Cortex of kidney (tissue), 1 donor: ENCODE results near the gene GSN.
A peak's percentile ranks its signal among the peaks of the same experiment; 100 is the strongest.

Source experiments
- DNase-seq: peaks from one replicate; lab custom pipeline; 2025; lab: John Stamatoyannopoulos, UW

Gene GSN

DNA sequence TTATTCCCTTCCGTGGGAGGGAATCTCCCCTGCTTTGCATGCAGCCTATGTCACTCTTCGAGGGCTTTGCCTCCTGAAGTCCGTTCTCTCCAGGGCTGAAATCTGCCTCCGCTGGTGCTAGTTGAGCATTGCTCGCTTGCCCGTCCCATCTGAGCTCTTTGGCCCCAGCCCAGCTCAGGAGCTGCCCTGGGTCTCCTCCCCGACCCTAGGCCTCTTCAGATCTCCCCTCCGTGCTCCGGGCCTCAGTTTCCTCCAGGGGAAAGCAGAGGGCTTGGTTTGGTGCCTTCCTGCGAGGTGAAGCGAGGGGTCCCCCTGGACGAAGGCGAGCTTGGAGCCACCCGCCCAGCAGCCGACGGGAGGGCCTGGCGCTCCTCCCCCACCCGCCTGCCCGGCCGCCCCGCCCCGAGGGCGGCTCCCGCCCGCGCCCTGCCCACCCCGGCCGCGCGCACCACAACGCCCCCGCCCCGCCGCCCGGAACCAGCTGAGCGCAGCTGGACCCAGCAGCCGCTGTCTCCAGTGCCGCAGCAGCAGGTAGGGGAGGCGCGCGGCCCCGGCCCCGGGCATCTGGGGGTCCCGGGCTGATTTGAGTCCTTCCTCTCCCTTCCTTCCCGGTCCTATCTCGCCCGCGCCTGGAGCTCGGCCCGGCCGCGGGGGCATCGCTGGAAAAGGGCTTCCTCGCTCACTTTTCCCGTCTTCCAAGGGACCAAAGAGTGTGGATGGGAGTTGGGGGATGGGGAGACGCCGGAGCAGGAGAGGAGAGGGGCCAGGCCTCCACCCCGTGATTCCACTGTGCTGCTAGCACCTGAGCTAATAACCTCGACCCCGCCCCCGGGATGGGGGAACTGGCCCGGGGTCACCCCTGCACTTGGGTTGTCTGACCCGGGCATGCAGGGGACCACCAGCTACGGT lies at the start of gene GSN:
Gene GSN (plus strand): TSS at position 474 of the 909 bp plus-strand sequence. CDS start 33,810 bp downstream, outside the sequence.
- DNase-seq = peak; percentile 11

GRCh38 chr9:121218357-121219027 lies 49.5 kb upstream of the GSN start:
- no peak for DNase-seq

GRCh38 chr9:121219530-121219929 lies 48.4 kb upstream of the GSN start:
- DNase-seq = no peak

DNA sequence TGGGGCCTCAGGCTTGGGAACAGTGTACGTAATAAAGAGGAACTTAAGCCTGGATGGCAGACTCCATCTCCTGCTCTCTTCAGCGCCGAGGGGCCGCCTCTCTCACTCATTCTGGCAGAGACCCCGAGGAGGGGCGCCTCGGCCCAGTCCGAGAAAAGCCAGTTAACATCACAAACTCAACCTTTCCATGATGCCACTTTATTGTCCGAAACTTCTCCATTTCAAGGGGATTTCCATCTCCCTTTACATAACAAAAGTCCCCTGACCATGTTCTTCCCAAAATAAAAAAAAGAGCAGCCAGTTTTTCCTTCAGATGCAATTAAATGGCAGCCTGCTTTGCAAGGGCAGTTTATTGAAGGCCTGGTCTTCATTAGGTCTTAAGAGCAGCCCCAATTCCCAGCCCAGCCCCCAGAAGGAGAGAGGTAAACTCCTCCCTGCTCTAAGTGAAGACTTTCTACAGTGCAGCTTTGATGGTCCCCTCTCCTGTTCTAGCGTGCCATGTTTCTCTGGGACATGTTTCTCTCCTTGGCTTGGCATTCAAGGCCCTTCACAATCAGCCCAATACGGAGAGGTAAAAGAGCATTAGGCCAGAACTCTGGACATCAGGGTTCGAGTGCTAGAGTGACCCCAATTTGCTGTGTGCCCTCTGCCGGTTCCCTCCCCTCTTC lies 46.8 kb upstream of the GSN start:
- no peak for DNase-seq

GRCh38 chr9:121221664-121222055 lies 46.3 kb upstream of the GSN start:
- DNase-seq = no peak

DNA sequence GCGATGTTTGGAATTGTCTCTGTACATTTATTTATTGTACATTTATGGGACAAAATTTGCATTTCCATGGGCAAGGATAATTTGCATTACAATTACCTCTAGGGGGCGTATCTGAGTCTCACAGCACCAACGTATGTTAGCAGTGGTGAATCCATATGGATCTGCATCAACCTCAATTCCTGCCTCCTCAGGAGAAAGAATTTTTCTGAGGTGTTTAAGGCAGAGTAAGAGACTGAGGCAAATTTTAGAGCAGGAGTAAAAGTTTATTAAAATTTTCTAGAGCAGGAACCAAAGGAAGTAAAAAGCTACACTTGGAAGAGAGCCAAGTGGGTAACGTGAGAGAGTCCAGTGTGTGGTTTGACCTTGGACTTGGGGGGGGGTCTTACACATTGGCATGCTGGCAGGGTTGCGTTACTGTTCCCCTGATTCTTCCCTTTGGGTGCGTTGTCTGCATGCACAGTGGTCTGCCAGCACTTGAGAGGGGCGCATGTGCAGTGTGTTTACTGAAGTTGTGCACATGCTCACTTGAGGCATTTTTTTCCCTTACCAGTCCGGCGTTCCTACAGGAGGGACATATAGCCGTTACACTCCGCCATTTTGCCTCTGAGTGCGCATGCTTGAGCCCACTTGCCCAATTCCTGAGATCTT lies 45.3 kb upstream of the GSN start:
- DNase-seq = no peak

DNA sequence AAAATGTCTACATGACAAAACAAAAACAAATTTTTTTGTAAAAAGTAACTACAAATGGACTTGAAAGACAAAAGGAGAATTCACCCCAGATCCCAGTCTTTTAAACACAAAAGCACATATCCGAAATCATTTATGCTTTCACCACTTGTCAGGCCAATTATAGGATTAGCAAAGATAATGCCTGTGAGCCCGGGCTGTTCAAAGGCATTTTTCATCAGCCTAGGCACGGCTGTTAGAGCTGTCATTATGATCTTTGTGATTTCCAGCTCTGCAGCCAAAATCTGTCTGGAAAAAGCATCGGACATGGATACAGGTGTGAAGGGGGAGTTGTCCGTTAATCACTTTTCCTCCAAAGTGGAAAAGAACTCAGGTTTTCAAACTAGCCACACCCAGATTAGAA lies 42.7 kb upstream of the GSN start:
- no peak for DNase-seq

DNA sequence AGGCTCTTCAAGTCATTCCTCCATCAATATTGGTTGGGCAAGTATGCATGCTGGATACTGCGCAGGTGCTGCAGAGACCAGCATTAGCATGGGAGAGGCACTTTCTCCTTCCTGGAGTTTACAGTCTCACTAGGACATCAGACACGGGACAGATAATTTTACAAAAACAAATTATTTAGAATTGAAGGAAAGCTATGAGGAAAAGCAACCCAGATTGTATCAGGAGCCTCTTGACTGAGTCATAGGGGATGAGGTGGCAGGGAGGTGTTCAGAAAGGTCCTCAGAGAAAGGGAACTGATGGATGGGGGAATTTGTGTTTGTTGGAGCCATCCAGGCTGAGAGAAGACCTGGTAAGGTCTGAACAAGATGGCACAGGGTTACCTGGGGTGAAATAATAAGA lies 41.8 kb upstream of the GSN start:
- no peak for DNase-seq

- DNase-seq = no peak
Observed at GRCh38 chr9:121227862-121228261, 40.1 kb upstream of the GSN start.

- no peak for DNase-seq
Observed at GRCh38 chr9:121230256-121230655, 37.7 kb upstream of the GSN start.

- no peak for DNase-seq
Observed at GRCh38 chr9:121232251-121232650, 35.7 kb upstream of the GSN start.

- no peak for DNase-seq
Observed at GRCh38 chr9:121233906-121234831, 33.8 kb upstream of the GSN start.

DNA sequence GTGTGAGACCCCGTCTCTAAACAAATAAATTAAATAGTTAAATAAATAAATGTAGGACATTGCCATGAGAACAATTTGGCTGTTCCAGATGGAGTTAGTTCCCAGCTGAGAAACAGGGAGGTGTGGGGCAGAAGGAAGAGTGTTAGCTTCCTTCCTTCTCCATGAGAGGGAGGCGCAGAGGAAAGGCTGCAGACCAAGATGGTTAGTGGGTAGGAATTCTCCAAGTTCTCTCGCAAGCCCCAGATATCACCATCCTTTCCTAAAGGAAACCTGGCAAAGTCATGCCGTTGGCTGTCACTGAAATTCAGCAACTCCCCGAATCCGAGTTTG lies 33.2 kb upstream of the GSN start:
- DNase-seq = no peak

DNA sequence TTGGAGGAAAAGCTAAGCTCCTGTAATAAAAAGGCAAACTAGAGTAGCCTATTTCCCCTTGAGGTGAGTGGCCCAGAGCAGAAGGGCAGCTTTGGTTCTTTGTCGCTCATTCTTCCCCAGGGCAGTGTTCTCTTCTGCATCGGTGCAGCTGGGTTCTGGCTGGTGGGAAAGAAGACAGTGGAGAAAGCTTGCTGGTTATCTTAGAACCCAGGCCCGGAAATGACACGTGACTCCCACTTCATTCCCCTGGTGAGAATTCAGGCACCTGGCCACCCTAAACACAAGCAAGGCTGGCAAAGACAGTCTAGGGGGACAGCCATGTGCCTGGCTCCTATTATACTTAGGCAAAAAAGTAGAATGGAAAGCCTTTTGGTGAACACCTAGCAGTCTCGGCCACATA lies 32.5 kb upstream of the GSN start:
- no peak for DNase-seq

DNA sequence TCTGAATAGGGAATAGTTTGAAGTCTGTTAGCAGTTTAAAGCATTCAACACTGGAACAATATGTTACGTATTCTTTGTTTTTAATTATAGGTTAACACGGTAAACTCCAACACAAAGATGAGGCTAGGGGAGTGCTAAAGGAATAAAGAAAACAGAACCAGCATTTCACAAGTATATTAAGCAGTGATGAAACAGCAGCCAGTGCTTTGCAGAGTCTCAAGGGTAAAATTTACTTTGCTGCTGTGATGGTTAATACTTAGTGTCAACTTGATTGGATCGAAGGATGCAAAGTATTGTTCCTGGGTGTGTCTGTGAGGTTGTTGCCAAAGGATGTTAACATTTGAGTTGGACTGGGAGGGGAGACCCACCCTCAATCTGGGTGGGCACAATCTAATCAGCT lies 30.0 kb upstream of the GSN start:
- DNase-seq = no peak

DNA sequence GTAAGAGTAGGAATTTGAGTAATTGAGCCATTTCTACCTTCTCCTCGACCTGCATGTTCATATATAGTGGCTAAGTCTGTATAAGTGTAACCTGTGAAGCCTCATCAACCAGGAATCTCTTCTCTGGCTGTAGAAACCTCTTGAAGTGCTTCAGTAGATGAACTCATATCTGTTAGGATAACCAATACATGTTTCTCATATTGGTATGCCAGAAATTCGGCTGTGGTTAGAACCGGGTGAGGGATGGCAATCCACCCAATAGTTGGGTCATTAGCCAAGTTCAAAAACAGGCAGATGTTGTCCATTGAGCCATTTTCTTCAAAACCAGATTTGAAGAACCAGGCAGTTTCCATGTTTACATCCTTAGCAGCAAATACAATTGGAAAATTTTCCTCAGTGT lies 28.9 kb upstream of the GSN start:
- no peak for DNase-seq

DNA sequence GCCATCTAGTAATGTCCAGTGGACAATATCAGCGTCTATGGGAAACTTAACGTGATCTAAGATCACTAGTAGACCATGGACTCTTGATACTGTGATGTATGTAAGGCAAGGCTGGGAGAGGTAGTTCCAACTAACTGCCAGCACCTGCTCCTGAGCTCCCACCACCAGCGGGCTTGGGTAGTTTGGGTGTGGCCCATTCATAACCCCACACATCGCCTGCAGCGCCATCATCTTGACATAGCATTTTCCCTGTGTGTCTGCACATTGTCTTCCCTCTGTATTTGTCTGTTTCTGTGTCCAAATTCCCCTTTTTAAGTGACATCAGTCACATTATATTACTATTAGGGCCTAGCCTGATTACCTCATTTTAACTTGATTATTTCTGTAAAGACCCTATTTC lies 28.1 kb upstream of the GSN start:
- DNase-seq = no peak

DNA sequence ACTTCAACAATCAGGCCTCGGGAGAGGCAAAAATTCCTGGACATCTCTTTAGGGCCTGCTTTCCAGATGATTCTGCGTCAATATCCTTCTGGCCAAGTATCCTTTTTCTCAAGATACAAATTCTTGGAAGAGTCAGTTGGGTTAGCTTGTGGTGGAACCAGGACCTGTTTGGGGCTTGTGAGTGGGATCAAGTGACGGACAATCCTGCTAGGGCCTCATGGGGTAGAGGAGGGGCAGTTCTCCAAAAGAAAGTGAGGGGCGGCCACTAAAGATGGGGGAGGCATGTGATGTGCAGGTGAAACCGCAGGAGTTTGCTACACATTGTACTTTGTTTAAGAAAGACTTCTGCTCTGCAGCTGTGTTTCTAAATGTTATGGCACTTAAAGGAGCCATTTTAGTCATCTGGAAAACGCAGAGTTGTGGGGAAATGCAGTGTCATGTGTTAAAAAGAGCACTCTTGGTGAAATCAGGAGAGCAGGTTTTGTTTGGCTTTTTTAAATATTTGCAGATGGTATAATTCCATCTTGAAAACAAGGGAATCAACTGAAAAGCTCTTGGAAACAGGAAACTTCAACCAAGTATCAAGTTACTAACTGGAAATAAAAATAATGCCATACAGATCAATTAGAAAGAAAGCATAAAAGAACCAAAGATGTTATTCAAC lies 27.4 kb upstream of the GSN start:
- no peak for DNase-seq

DNA sequence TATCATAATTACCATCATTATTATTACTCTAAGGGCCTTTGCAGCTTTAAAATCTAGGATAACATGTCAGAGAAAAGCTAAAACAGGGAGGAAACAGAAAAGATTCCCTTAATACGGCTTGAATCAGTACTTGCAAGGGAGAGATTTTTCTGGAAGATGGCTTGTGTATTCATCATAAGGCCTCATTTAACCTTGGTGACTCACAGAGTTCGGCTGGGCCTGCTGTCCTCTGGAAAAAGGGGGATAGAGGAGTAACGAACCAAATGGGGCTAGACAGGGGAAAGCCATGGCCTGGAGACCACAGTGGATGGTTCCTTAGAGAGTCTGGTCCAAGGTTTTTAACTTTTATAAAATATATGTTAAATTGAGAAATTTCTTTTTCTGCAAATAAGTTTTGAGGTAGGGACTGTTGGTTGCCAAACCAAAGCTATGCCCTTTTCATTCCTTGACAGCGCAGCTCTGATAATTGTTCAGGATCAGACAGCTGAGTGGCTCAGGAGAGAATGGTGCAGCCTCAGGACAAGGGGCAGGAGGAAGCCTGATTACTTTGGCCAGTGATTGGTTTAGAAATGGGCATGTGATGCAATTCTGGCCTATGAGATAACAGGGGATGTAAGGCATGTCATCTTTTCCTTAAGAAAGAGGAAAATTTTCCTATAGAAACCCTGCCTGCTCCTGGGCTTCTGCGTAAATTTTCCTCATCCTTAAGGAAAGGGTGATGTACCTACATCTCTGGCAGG lies 25.6 kb upstream of the GSN start:
- no peak for DNase-seq

DNA sequence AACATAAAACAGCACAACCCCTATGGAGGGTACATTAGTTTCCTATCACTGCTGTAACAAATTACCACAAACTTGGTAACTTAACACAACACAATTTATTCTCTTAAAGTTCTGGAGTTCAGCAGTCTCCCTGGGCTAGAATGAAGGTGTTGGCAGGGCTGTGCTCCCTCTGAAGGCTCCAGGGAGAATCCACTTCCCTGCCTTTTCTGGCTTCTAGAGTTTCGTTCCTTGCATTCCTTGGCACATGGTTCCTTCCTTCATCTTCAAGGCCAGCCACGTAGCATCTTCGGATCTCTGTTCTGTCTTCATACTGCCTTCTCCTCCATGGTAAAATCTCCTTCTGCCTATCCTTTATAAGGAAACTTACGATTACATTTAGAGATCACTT lies 25.0 kb upstream of the GSN start:
- DNase-seq = no peak
